Measurements from ENCODE around the gene CHST2.

The CHST2 gene

GRCh38 chr3:143090486-143090885, 29.1 kb upstream of the CHST2 start:
- DNase-seq (ENCODE audit: low read depth, low spot score): no peak
- TF ChIP-seq, protein P1, sequence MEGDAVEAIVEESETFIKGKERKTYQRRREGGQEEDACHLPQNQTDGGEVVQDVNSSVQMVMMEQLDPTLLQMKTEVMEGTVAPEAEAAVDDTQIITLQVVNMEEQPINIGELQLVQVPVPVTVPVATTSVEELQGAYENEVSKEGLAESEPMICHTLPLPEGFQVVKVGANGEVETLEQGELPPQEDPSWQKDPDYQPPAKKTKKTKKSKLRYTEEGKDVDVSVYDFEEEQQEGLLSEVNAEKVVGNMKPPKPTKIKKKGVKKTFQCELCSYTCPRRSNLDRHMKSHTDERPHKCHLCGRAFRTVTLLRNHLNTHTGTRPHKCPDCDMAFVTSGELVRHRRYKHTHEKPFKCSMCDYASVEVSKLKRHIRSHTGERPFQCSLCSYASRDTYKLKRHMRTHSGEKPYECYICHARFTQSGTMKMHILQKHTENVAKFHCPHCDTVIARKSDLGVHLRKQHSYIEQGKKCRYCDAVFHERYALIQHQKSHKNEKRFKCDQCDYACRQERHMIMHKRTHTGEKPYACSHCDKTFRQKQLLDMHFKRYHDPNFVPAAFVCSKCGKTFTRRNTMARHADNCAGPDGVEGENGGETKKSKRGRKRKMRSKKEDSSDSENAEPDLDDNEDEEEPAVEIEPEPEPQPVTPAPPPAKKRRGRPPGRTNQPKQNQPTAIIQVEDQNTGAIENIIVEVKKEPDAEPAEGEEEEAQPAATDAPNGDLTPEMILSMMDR (IDR thresholded peaks at IDR 0.05; ENCODE audit: low read depth, low read length): no peak
- in situ Hi-C loops (cut with HindIII; ENCODE audit: low sequenced_read_pairs): no loop called here
- no peak overlapping the region for H3K4me3 ChIP-seq (ENCODE audit: low read depth, low read length)

DNA sequence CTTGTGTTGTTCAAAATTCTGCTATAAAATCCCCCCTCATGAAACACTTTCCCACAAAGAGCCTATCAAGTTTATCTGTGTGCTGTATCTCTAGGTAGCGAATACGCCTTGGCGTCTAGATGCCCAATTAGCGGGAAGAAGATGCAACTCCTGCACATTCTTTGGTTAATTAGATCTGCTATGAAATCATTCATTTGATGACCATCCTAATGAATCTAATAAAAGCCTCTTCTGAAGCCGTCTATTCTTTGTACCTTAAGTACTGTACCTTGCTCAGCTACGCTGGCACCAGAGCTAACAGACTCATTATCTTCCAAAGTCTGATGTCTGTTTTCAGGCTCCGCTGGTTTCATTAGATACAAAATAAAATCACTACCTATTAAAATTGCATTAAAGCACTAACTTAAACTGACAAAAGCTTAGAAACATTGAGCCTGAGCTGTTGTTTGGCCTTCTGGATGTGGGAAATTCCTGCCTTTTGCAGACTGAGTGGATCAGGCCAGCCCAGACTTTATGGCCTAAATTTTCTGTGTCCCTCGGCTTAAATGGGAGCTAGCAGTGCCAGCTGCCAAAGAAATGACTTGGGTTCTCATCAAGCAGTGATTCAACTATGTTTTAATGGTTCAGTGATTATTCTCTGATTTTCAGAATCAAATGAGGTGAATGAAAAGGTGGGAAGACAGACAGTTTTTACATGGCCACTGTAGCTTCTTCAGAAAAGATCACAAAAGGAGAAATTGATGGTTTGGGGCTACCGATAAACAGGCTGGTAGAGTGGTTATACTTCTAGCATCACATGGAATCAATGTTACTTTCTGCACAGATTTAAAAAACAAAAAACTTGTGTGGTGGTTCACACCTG, 28.4 kb upstream of the CHST2 start:
- TF ChIP-seq, protein P1 (IDR thresholded peaks at IDR 0.05; ENCODE audit: low read depth, low read length): no peak
- in situ Hi-C loops (cut with HindIII; ENCODE audit: low sequenced_read_pairs): no loop called here
- H3K4me3 ChIP-seq (ENCODE audit: low read depth, low read length): no peak overlapping the region
- DNase-seq (ENCODE audit: low read depth, low spot score): no peak

DNA sequence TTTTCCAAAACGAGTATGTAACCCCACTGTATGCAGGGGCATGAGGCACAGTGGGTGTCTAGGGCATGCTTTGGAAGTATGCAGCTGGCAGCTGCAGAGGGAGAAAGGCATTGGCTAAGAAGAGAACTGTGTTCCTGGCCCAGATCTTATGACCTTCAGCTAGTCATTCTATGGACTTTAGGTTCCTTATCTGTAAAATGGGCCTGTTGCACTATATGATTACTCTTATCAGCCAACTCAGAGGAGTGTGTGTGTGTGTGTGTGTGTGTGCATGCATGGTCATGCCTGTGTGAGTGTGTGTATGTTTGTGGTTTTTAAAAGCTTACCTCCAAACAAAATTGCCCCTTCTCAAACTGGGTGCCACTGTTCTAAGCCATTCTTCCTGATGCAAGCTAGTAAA, 27.4 kb upstream of the CHST2 start:
- DNase-seq (ENCODE audit: low read depth, low spot score): no peak
- in situ Hi-C loops (cut with HindIII; ENCODE audit: low sequenced_read_pairs): no loop called here
- TF ChIP-seq, protein P1 (IDR thresholded peaks at IDR 0.05; ENCODE audit: low read depth, low read length): no peak
- no peak overlapping the region for H3K4me3 ChIP-seq (ENCODE audit: low read depth, low read length)

DNA sequence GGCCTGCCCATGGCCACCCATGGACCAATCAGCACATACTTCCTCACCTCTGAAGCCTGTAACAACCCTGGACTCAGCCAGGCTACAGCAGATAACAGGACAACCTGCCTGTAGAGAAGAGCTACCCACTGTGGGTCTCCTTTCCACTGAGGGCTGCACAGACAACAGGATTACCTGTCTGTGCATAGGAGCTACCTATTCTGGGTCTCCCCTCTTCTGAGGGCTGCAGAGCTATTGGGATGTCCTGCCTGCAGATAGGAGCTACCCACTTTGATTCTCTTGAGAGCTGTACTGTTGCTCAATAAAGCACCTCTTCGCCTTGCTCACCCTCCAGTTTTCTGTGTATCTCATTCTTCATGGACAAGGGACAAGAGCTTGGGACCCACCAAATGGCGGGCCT, 23.8 kb upstream of the CHST2 start:
- in situ Hi-C loops (cut with HindIII; ENCODE audit: low sequenced_read_pairs): no loop called here
- no peak overlapping the region for H3K4me3 ChIP-seq (ENCODE audit: low read depth, low read length)
- TF ChIP-seq, protein P1 (IDR thresholded peaks at IDR 0.05; ENCODE audit: low read depth, low read length): no peak
- no peak for DNase-seq (ENCODE audit: low read depth, low spot score)

GRCh38 chr3:143098032-143098764, 21.4 kb upstream of the CHST2 start:
- in situ Hi-C loops (cut with HindIII; ENCODE audit: low sequenced_read_pairs): no loop called here
- DNase-seq (ENCODE audit: low read depth, low spot score): no peak
- no peak overlapping the region for H3K4me3 ChIP-seq (ENCODE audit: low read depth, low read length)
- TF ChIP-seq, protein P1 (IDR thresholded peaks at IDR 0.05; ENCODE audit: low read depth, low read length): no peak

DNA sequence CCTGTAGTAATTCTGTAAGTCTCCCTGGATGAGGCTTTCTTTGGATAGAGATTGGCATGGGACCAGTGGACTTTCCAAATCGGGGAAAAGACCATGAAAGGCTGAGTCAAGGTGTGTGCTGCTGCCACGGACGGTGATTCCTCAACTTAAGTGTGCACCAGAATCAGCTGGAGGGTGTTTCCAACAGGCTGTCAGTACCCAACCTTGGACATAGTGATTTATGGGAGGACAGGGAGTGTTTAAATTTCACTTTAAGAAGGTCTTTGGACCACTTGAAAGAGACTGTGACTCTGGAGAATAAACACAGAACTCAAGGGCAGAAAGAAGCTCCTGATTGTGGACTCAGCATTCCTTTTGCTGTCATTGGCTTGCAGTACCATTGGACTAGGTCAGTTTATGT, 20.4 kb upstream of the CHST2 start:
- H3K4me3 ChIP-seq (ENCODE audit: low read depth, low read length): no peak overlapping the region
- no peak for DNase-seq (ENCODE audit: low read depth, low spot score)
- TF ChIP-seq, protein P1 (IDR thresholded peaks at IDR 0.05; ENCODE audit: low read depth, low read length): no peak
- in situ Hi-C loops (cut with HindIII; ENCODE audit: low sequenced_read_pairs): no loop called here

Data from astrocyte of the spinal cord (primary cell).